Lung microvascular endothelial cell (primary cell): ENCODE data around the gene FKBP1B. TPM values are rescaled to one million over a fixed set of nuclear protein-coding genes. Genes with fewer than 3 reads are reported as not detected.
A peak's percentile ranks its signal among the peaks of the same experiment; 100 is the strongest.
"Not testable (repeated sequence)": the region's sequence is repeated elsewhere in the genome, so short reads cannot be mapped to it uniquely, and the experiment has no call there.

Source experiments
- DNase-seq, 2 donors: peaks; one replicate each; pipeline versions ENCODE4 v3.0.0 to v3.0.0-alpha.2; 2010; ENCODE audit warnings: low read depth in 2 of 2
- total RNA-seq: library from RNA; depleted of rRNA; stranded (reverse); fragments of >200 nt; gene quantifications from 2 replicates; pipeline ENCODE4 v1.2.1, GENCODE V29; 2014

The FKBP1B gene
- total RNA-seq, 1 donor from 2014 or later: 8.7 TPM

- no peak for DNase-seq
Observed at GRCh38 chr2:24022324-24022974, 27.1 kb upstream of the FKBP1B start.

- DNase-seq: no peak
Observed at GRCh38 chr2:24022975-24023575, 26.5 kb upstream of the FKBP1B start.

- DNase-seq: peak in 1 of 2 donors; percentile 33
Observed at GRCh38 chr2:24024018-24024417, 25.5 kb upstream of the FKBP1B start.

GRCh38 chr2:24024996-24025663, 24.4 kb upstream of the FKBP1B start:
- DNase-seq: no peak

GRCh38 chr2:24026233-24026632, 23.3 kb upstream of the FKBP1B start:
- no peak for DNase-seq

- no peak for DNase-seq
Observed at GRCh38 chr2:24038786-24039499, 10.6 kb upstream of the FKBP1B start.

- no peak for DNase-seq
Observed at GRCh38 chr2:24040511-24040910, 9.0 kb upstream of the FKBP1B start.

- not testable (repeated sequence) for DNase-seq
Observed at GRCh38 chr2:24043133-24043532, 6.4 kb upstream of the FKBP1B start.

- DNase-seq: no peak
Observed at GRCh38 chr2:24045511-24046508, 3.7 kb upstream of the FKBP1B start.

GRCh38 chr2:24046599-24046929, 3.0 kb upstream of the FKBP1B start:
- DNase-seq: no peak

- peak; percentile 98 to 99 for DNase-seq
Observed at GRCh38 chr2:24046930-24047702, 2.4 kb upstream of the FKBP1B start, which contains the start of gene WDCP. WDCP (minus strand) TSS chr2:24047391; CDS start chr2:24039494, 7,897 bp downstream.

GRCh38 chr2:24047703-24048033, 1.9 kb upstream of the FKBP1B start:
- DNase-seq: no peak

- DNase-seq: no peak
Observed at GRCh38 chr2:24048769-24049484, 614 bp upstream of the FKBP1B start.

GRCh38 chr2:24050041-24050979, 769 bp downstream of the FKBP1B start:
- peak; percentile 30 to 36 for DNase-seq

GRCh38 chr2:24051833-24052232, 2.3 kb downstream of the FKBP1B start:
- DNase-seq: no peak

- DNase-seq: no peak
Observed at GRCh38 chr2:24052951-24053350, 3.4 kb downstream of the FKBP1B start.

GRCh38 chr2:24054366-24055010, 4.9 kb downstream of the FKBP1B start:
- DNase-seq: no peak

GRCh38 chr2:24055750-24056149, 6.2 kb downstream of the FKBP1B start:
- DNase-seq: no peak
